Esophagus squamous epithelium (tissue), 5 donors: ENCODE measurements around the gene ERC2. TPM values are rescaled to one million over a fixed set of nuclear protein-coding genes. Genes with fewer than 3 reads are reported as not detected.

ENCODE experiments used
- DNase-seq: peaks from one replicate; lab custom pipeline; 2025; lab: John Stamatoyannopoulos, UW
- H3K27ac ChIP-seq, 4 donors: fragments of 200-600 bp; sonication (generic); one replicate each; pipeline ENCODE4 v1.5.1; 2016 to 2019; ENCODE audit warnings: mild to moderate bottlenecking in 1 of 4
- H3K27me3 ChIP-seq, 4 donors: fragments of 200-600 bp; sonication (generic); 1 replicate in 3 of 4; 2 replicates in 1 of 4; pipeline versions ENCODE4 v1.5.1 to v1.6.0; 2017 to 2021; ENCODE audit warnings: antibody characterized with exemption in 1 of 4
- H3K36me3 ChIP-seq, 3 donors: fragments of 200-600 bp; sonication (generic); one replicate each; pipeline ENCODE4 v1.5.1; 2016 to 2019
- H3K4me1 ChIP-seq, 3 donors: fragments of 200-600 bp; sonication (generic); one replicate each; pipeline ENCODE4 v1.5.1; 2017 to 2019
- H3K4me3 ChIP-seq, 4 donors: fragments of 200-600 bp; sonication (generic); 1 replicate in 3 of 4; 2 replicates in 1 of 4; pipeline ENCODE4 v1.5.1; 2016 to 2019; ENCODE audit warnings: mild to moderate bottlenecking in 2 of 4, moderate library complexity in 1 of 4
- H3K9me3 ChIP-seq, 3 donors: fragments of 200-600 bp; sonication (generic); one replicate each; pipeline ENCODE4 v1.5.1; 2016 to 2019
- CTCF ChIP-seq, 6 experiments: fragments of 450-650 bp in 4 of 6; fragments of 200-600 bp in 2 of 6; sonication (generic) in 2 of 6; IDR thresholded peaks; one replicate each; pipeline ENCODE4 v1.5.1; 2016 to 2019; ENCODE audit warnings: antibody characterized with exemption in 6 of 6, mild to moderate bottlenecking in 4 of 6, moderate library complexity in 4 of 6
- POLR2A ChIP-seq, 4 donors: fragments of 450-650 bp; IDR thresholded peaks; one replicate each; pipeline ENCODE4 v1.6.1; 2017; ENCODE audit warnings: antibody characterized with exemption in 4 of 4, mild to moderate bottlenecking in 4 of 4, moderate library complexity in 3 of 4
- WGBS, 2 donors: methylation state at CpG; one replicate each; pipeline ENCODE4 v1.1.5; 2018; 5-methylcytosine and 5-hydroxymethylcytosine counted together
- intact Hi-C: fragments of 100-400 bp; cut with DNase I; formaldehyde crosslinking; loops from one replicate; pipeline ENCODE4 v1.15.0; 2022
- total RNA-seq, 4 donors: library from RNA; depleted of rRNA; stranded (reverse); fragments of >200 nt; gene quantifications; one replicate each; pipeline ENCODE4 v1.1.0, GENCODE V29; 2016
- donor health status: DM: yes; HTN: yes; CAD: no.

Gene ERC2
- total RNA-seq, 4 donors from 2014 or later: 0.12 to 1.9 (median 0.86) TPM

GRCh38 chr3:55661571-55661970 is 806.7 kb downstream of the ERC2 start:
- H3K36me3 ChIP-seq: no peaks in the 10 kb centered on the region
- no peak for DNase-seq
- WGBS, 2 donors: 43 to 59% methylated on average over 4 of the region's 4 CpGs

GRCh38 chr3:55661141-55661540 is 807.1 kb downstream of the ERC2 start:
- WGBS, 2 donors: 36 to 53% methylated on average over 4 of the region's 4 CpGs
- H3K4me1 ChIP-seq: peaks cover 6 to 42% (median 11%) of the 10 kb centered on the region in 3 donors
- intact Hi-C loops: no loop called here

More at GRCh38 chr3:55661571-55661970, 806.7 kb downstream of the ERC2 start:
- Histone ChIP-seq H3K4me1 (peaks cover 6 to 42% (median 11%) of the 10 kb centered on the region in 3 donors), H3K27me3 (no peaks in the 10 kb centered on the region), H3K9me3 (no peaks in the 10 kb centered on the region), H3K4me3 (no peak overlapping the region), H3K27ac (no peak overlapping the region)
- TF ChIP-seq CTCF (IDR thresholded peaks at IDR 0.05): no peak
- TF ChIP-seq POLR2A (IDR thresholded peaks at IDR 0.05): no peak
- intact Hi-C loops: no loop called here

GRCh38 chr3:55660642-55661041 is 807.6 kb downstream of the ERC2 start:
- no peak for TF ChIP-seq POLR2A (IDR thresholded peaks at IDR 0.05)
- TF ChIP-seq CTCF (IDR thresholded peaks at IDR 0.05): no peak

More at GRCh38 chr3:55661141-55661540, 807.1 kb downstream of the ERC2 start:
- TF ChIP-seq CTCF (IDR thresholded peaks at IDR 0.05) (no peak), POLR2A (IDR thresholded peaks at IDR 0.05) (no peak)
- DNase-seq: no peak
- Histone ChIP-seq H3K9me3 (no peaks in the 10 kb centered on the region), H3K36me3 (no peaks in the 10 kb centered on the region), H3K4me3 (no peak overlapping the region), H3K27ac (no peak overlapping the region), H3K27me3 (no peaks in the 10 kb centered on the region)

GRCh38 chr3:55659701-55660100 is 808.6 kb downstream of the ERC2 start:
- 87 to 94% methylated on average over 5 of the region's 5 CpGs for WGBS, 2 donors
- H3K27ac ChIP-seq: peak overlapping the region in 2 of 4 donors; percentile 64 to 73
- TF ChIP-seq POLR2A (IDR thresholded peaks at IDR 0.05): no peak
- TF ChIP-seq CTCF (IDR thresholded peaks at IDR 0.05): no peak

More at GRCh38 chr3:55660642-55661041, 807.6 kb downstream of the ERC2 start:
- no peak overlapping the region for H3K4me3 ChIP-seq
- H3K4me1 ChIP-seq: peaks cover 6 to 42% (median 11%) of the 10 kb centered on the region in 3 donors
- no peaks in the 10 kb centered on the region for H3K9me3 ChIP-seq
- no peaks in the 10 kb centered on the region for H3K27me3 ChIP-seq
- H3K36me3 ChIP-seq: no peaks in the 10 kb centered on the region
- 77 to 90% methylated on average over 2 of the region's 2 CpGs for WGBS, 2 donors
- DNase-seq: no peak
- intact Hi-C loops: no loop called here
- no peak overlapping the region for H3K27ac ChIP-seq

GRCh38 chr3:55658690-55659562 is 809.3 kb downstream of the ERC2 start:
- TF ChIP-seq CTCF (IDR thresholded peaks at IDR 0.05): no peak
- no peak for TF ChIP-seq POLR2A (IDR thresholded peaks at IDR 0.05)
- no peaks in the 10 kb centered on the region for H3K9me3 ChIP-seq
- WGBS, 2 donors: 56 to 58% methylated on average over 8 of the region's 8 CpGs
- H3K36me3 ChIP-seq: no peaks in the 10 kb centered on the region
- H3K4me1 ChIP-seq: peaks cover 6 to 42% (median 11%) of the 10 kb centered on the region in 3 donors
- intact Hi-C loops: no loop called here
- no peak for DNase-seq
- H3K27me3 ChIP-seq: no peaks in the 10 kb centered on the region
- H3K27ac ChIP-seq: peak overlapping the region in 3 of 4 donors; percentile 58 to 73 (median 64)
- H3K4me3 ChIP-seq: no peak overlapping the region

More at GRCh38 chr3:55659701-55660100, 808.6 kb downstream of the ERC2 start:
- H3K4me3 ChIP-seq: no peak overlapping the region
- H3K27me3 ChIP-seq: no peaks in the 10 kb centered on the region
- intact Hi-C loops: no loop called here
- H3K4me1 ChIP-seq: peaks cover 6 to 42% (median 11%) of the 10 kb centered on the region in 3 donors
- no peak for DNase-seq
- no peaks in the 10 kb centered on the region for H3K9me3 ChIP-seq
- no peaks in the 10 kb centered on the region for H3K36me3 ChIP-seq
